ENCODE results near the gene INSIG1. TPM values are rescaled to one million over a fixed set of nuclear protein-coding genes. Genes with fewer than 3 reads are reported as not detected.

Gene INSIG1
- polyA plus RNA-seq, 1 of the 3 experiments (the other 2 are of a cell fraction): 6.4 TPM

GRCh38 chr7:155299535-155300202, 2.0 kb downstream of the INSIG1 start:
- Histone ChIP-seq H3K9me2 (no peaks in the 10 kb centered on the region), H3F3A (replicated peaks; ENCODE audit: insufficient read depth) (peaks cover 8% of the 10 kb centered on the region), H3K9ac (peak overlapping the region; percentile 32; the same call in 1 of the 2 replicates), H3K4me1 (ENCODE audit: control insufficient read depth in 1 of 2, insufficient read depth in 2 of 2, low read depth in 1 of 2, low read length in 1 of 2) (peaks cover 12 to 36% of the 10 kb centered on the region in 2 experiments), H3K27ac (ENCODE audit: low read depth in 2 of 2, low read length in 1 of 2) (peak overlapping the region; percentile 34 to 62; a peak in 3 of 4 replicates), H3K27me3 (ENCODE audit: insufficient read depth) (no peaks in the 10 kb centered on the region), H4K20me1 (ENCODE audit: insufficient read depth) (peaks cover 13% of the 10 kb centered on the region; the same call in 1 of the 2 replicates), H2AFZ (ENCODE audit: low read depth) (peak overlapping the region; percentile 20; the same call in 1 of the 2 replicates), H3K79me2 (ENCODE audit: insufficient read depth) (peaks cover 14% of the 10 kb centered on the region), H3K9me3 (no peaks in the 10 kb centered on the region), H3K36me3 (replicated peaks in 1 of 2; ENCODE audit: control insufficient read depth in 1 of 2, insufficient read depth in 2 of 2, low read length in 1 of 2) (peaks cover 9 to 35% of the 10 kb centered on the region in 2 experiments), H3K4me3 (ENCODE audit: low read depth in 2 of 2, low read length in 1 of 2) (peak overlapping the region; percentile 79 to 99), H3K4me2 (peak overlapping the region; percentile 98)
- CTCF ChIA-PET: interaction anchor here (0.9 to 4.7 kb wide), 4 partner anchors 14 to 110 kb away, joined by 4 to 38 read pairs (median 6); no protein-coding TSS in a partner anchor
- TF ChIP-seq REST (IDR thresholded peaks at IDR 0.05; ENCODE audit: low read depth, low read length): no peak
- TF ChIP-seq TEAD4 (IDR thresholded peaks at IDR 0.05; ENCODE audit: borderline replicate concordance, insufficient read depth): no peak
- no peak for TF ChIP-seq SMC3 (IDR thresholded peaks at IDR 0.05; ENCODE audit: low read depth, low read length)
- no peak for TF ChIP-seq USF1 (IDR thresholded peaks at IDR 0.05; ENCODE audit: borderline replicate concordance, low read depth)
- no peak for TF ChIP-seq ELF1 (IDR thresholded peaks at IDR 0.05)
- TF ChIP-seq RXRA (IDR thresholded peaks at IDR 0.05; ENCODE audit: borderline replicate concordance, low read depth): no peak
- no peak for TF ChIP-seq YY1 (IDR thresholded peaks at IDR 0.05; ENCODE audit: low read depth)
- no peak for TF ChIP-seq CHD2 (IDR thresholded peaks at IDR 0.05; ENCODE audit: low read length, partially characterized antibody)
- no peak for TF ChIP-seq SIN3A (IDR thresholded peaks at IDR 0.05; ENCODE audit: borderline replicate concordance, low read depth, low read length)
- no peak for TF ChIP-seq CTCF (IDR thresholded peaks at IDR 0.05)
- no peak for TF ChIP-seq MEF2A (IDR thresholded peaks at IDR 0.05; ENCODE audit: borderline replicate concordance, low read depth)
- no peak for TF ChIP-seq NFIC (IDR thresholded peaks at IDR 0.05; ENCODE audit: borderline replicate concordance)
- no peak for TF ChIP-seq MAX (IDR thresholded peaks at IDR 0.05; ENCODE audit: low read depth)
- no peak for TF ChIP-seq IRF3 (IDR thresholded peaks at IDR 0.05; ENCODE audit: low read depth, low read length)
- TF ChIP-seq FOXJ3 (CRISPR knock-in tag; IDR thresholded peaks at IDR 0.05): no peak
- TF ChIP-seq RFX5 (IDR thresholded peaks at IDR 0.05; ENCODE audit: low read length): no peak
- no peak for TF ChIP-seq GATA2 (CRISPR knock-in tag; IDR thresholded peaks at IDR 0.05)
- no peak for TF ChIP-seq EP300 (IDR thresholded peaks at IDR 0.05; ENCODE audit: borderline replicate concordance in 1 of 2, low read depth in 1 of 2, low read length in 1 of 2)
- WGBS (ENCODE audit: low lambda C conversion rate): 74% methylated on average over 8 of the region's 8 CpGs
- DNase-seq: no peak
- POLR2A ChIA-PET: no interaction called here

Data from SK-N-SH (cell line).